Uterus (tissue), 4 donors: ENCODE results near the gene COL23A1. TPM values are rescaled to one million over a fixed set of nuclear protein-coding genes. Genes with fewer than 3 reads are reported as not detected.

Experiments
- DNase-seq, 2 donors: peaks; one replicate each; pipeline ENCODE4 v3.0.0-alpha.2; 2019 to 2020
- H3K27ac ChIP-seq, 2 donors: fragments of 200-600 bp; sonication (generic); 1 replicate in 1 of 2; 2 replicates in 1 of 2; pipeline ENCODE4 v1.5.1; 2016 to 2018
- H3K27me3 ChIP-seq, 2 donors: fragments of 200-600 bp; sonication (generic); one replicate each; pipeline ENCODE4 v1.5.1; 2018 to 2019; ENCODE audit warnings: control low read depth in 1 of 2
- H3K36me3 ChIP-seq, 2 donors: fragments of 200-600 bp; sonication (generic); one replicate each; pipeline ENCODE4 v1.5.1; 2019; ENCODE audit warnings: control low read depth in 1 of 2
- H3K4me1 ChIP-seq, 2 donors: fragments of 200-600 bp; sonication (generic); one replicate each; pipeline ENCODE4 v1.5.1; 2018 to 2019; ENCODE audit warnings: control low read depth in 1 of 2
- H3K4me3 ChIP-seq, 2 donors: fragments of 200-600 bp; sonication (generic); 1 replicate in 1 of 2; 2 replicates in 1 of 2; pipeline ENCODE4 v1.5.1; 2018 to 2019; ENCODE audit warnings: mild to moderate bottlenecking in 1 of 2
- H3K9me3 ChIP-seq, 2 donors: fragments of 200-600 bp; sonication (generic); one replicate each; pipeline ENCODE4 v1.5.1; 2019; ENCODE audit warnings: control low read depth in 1 of 2
- POLR2A ChIP-seq, 2 donors: fragments of 450-650 bp; IDR thresholded peaks; one replicate each; pipeline ENCODE4 v1.6.1; 2016; ENCODE audit warnings: antibody characterized with exemption in 2 of 2, mild to moderate bottlenecking in 1 of 2, moderate library complexity in 1 of 2
- intact Hi-C: fragments of 100-400 bp; cut with DNase I; formaldehyde crosslinking; loops from one replicate; pipeline ENCODE4 v1.15.1; 2023; ENCODE audit warnings: low total_unique reads
- total RNA-seq, 4 donors: library from RNA; depleted of rRNA in 3 of 4; stranded (reverse); fragments of >200 nt in 3 of 4; gene quantifications; one replicate each; pipeline versions ENCODE4 v1.1.0 to v1.2.4, GENCODE V29; 2014 to 2023
- TF ChIP-seq, protein P1 (sequence below), 4 experiments: fragments of 200-600 bp in 2 of 4; fragments of 450-650 bp in 2 of 4; sonication (generic) in 2 of 4; IDR thresholded peaks; one replicate each; pipeline ENCODE4 v1.5.1; 2016 to 2019; ENCODE audit warnings: antibody characterized with exemption in 4 of 4, mild to moderate bottlenecking in 2 of 4, moderate library complexity in 1 of 4
- donor health status: DM: yes; HTN: yes; CAD: no.

The COL23A1 gene
- total RNA-seq: 1 to 10 TPM in 2 of 4 donors, under 1 TPM in 1, not detected in 1; 0.85 to 7.6 (median 2.0) TPM

DNA sequence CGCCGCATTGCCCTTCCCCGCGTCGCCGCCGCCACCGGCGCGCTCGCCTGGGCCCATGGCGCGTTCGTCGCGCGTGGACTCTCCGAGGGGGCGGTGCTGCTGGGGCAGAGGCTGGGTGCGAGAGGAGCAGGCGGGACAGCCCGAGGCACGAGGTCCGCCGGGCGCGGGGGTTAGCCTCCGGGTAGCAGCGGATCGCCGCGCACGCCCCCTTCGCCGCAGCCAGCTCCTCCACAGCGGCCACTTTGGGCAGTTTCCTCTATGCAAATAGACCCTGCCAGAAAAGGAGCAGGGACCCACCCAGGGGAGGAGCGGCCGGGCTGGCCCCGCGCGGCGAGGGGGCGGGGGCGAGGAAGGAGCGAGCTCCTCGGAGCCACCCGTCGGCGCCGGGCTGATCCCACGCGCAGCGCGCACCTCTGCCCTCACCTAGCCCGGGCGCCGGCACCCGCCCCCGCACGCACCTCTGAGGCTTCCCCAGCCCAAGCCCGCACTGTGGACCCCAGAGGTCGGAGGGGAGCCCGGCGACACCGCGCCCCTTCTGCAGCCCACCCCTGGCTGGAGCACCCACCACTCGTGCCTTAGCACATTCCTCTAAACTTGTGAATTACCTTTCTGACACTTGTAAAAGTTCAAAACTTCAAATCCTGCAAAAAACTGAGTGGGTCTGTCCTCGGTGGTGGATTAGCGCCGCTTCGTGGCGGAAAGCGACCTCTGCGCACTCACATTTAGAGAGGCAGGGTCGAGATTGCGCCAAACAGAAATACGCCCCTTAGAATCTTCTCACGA, at the start of gene COL23A1:
TSS of gene COL23A1 (minus strand) at position 253 of the 783 bp plus-strand sequence.
- no peak for TF ChIP-seq POLR2A (IDR thresholded peaks at IDR 0.05)
- TF ChIP-seq, protein P1, sequence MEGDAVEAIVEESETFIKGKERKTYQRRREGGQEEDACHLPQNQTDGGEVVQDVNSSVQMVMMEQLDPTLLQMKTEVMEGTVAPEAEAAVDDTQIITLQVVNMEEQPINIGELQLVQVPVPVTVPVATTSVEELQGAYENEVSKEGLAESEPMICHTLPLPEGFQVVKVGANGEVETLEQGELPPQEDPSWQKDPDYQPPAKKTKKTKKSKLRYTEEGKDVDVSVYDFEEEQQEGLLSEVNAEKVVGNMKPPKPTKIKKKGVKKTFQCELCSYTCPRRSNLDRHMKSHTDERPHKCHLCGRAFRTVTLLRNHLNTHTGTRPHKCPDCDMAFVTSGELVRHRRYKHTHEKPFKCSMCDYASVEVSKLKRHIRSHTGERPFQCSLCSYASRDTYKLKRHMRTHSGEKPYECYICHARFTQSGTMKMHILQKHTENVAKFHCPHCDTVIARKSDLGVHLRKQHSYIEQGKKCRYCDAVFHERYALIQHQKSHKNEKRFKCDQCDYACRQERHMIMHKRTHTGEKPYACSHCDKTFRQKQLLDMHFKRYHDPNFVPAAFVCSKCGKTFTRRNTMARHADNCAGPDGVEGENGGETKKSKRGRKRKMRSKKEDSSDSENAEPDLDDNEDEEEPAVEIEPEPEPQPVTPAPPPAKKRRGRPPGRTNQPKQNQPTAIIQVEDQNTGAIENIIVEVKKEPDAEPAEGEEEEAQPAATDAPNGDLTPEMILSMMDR (IDR thresholded peaks at IDR 0.05): peak; percentile 27 to 57 (median 48)
- intact Hi-C loops: no loop called here
- peak; percentile 30 to 33 for DNase-seq
- H3K9me3 ChIP-seq: peaks cover 0 to 5% of the 10 kb centered on the region in 2 donors
- no peak within 1 kb of the TSS for H3K27ac ChIP-seq
- H3K36me3 ChIP-seq: no peaks in the 10 kb centered on the region
- H3K4me1 ChIP-seq: no peaks in the 10 kb centered on the region
- no peaks in the 10 kb centered on the region for H3K27me3 ChIP-seq
- H3K4me3 ChIP-seq: peak within 1 kb of the TSS; percentile 15 to 24

DNA sequence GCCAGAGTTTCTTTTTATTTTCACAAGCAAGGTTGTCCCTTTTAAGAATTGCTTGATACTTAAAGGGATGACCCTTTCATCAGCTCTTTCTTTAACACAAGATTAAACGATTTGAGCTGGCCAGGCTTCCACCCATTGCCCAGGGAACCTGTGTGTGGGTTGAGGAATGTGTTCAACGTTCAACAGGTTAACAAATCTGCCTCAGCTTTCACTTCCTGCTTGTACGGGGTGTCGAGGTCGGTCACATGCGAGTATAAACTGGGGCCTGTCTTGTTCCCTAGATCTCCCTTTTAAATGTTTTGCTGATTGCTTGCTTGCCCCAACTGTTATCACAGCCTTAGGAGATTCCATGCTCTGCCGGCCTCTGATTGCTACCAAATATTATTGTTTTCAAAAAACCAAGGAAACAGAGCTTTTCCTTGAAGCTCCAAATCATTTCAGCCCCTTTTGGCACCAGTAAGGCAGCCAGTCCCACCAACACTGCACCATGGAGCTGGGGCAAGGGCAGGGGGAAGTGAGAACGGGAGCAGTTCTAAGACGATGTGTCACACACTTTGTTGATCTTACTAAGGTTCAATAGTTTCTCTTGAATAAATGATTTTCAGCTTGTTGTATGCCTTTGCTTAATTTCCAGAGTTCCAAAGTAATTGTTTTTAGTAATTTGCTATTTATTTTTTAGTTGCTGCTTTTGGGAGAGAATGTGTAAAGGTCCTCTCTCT, 47.3 kb upstream of the COL23A1 start:
- no peak for DNase-seq
- H3K4me3 ChIP-seq: no peak overlapping the region
- H3K27me3 ChIP-seq: no peaks in the 10 kb centered on the region
- no peaks in the 10 kb centered on the region for H3K4me1 ChIP-seq
- no peaks in the 10 kb centered on the region for H3K36me3 ChIP-seq
- intact Hi-C loops: no loop called here
- TF ChIP-seq POLR2A (IDR thresholded peaks at IDR 0.05): no peak
- TF ChIP-seq, protein P1 (IDR thresholded peaks at IDR 0.05): no peak
- H3K9me3 ChIP-seq: no peaks in the 10 kb centered on the region
- H3K27ac ChIP-seq: no peak overlapping the region

DNA sequence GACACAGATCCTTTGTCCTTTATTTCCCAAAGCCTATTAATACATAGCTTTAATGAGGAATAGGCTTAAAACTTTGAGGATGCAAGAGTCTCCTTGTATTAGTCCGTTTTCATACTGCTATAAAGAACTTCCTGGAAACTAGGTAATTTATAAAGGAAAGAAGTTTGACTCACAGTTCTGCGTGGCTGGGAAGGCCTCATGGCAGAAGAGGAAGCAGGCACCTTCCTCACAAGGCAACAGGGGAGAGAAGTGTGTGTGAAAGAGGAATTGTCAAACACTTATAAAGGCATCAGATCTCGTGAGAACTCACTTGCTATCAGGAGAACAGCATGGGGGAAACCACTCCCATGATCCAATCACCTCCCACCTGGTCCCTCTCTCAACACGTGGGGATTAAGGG, 42.1 kb upstream of the COL23A1 start:
- Histone ChIP-seq H3K9me3 (no peaks in the 10 kb centered on the region), H3K4me3 (no peak overlapping the region), H3K27ac (no peak overlapping the region), H3K4me1 (no peaks in the 10 kb centered on the region), H3K27me3 (no peaks in the 10 kb centered on the region), H3K36me3 (no peaks in the 10 kb centered on the region)
- intact Hi-C loops: no loop called here
- no peak for DNase-seq
- no peak for TF ChIP-seq POLR2A (IDR thresholded peaks at IDR 0.05)
- TF ChIP-seq, protein P1 (IDR thresholded peaks at IDR 0.05): no peak

DNA sequence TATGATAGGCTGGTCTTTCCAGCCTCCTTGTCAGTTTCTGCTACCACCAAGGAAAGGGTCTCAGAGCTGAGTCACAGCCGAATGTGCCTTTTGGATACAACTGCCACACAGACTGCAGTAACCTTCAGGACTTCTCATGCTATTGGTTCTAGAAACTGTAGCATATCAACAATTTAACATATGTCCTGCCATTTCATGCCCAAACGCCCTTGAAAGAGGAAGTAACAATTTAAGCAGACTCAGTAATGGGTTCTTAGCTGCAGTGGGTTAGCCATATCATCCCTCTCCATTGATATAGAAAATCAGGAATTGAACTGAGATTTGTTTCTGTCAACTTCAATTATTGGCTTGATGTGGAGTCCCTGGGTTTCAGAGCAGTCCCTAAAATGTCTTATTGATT, 40.8 kb upstream of the COL23A1 start:
- H3K27me3 ChIP-seq: no peaks in the 10 kb centered on the region
- H3K36me3 ChIP-seq: no peaks in the 10 kb centered on the region
- H3K9me3 ChIP-seq: no peaks in the 10 kb centered on the region
- no peaks in the 10 kb centered on the region for H3K4me1 ChIP-seq
- no peak for DNase-seq
- H3K27ac ChIP-seq: no peak overlapping the region
- intact Hi-C loops: no loop called here
- TF ChIP-seq POLR2A (IDR thresholded peaks at IDR 0.05): no peak
- TF ChIP-seq, protein P1 (IDR thresholded peaks at IDR 0.05): no peak
- H3K4me3 ChIP-seq: no peak overlapping the region

DNA sequence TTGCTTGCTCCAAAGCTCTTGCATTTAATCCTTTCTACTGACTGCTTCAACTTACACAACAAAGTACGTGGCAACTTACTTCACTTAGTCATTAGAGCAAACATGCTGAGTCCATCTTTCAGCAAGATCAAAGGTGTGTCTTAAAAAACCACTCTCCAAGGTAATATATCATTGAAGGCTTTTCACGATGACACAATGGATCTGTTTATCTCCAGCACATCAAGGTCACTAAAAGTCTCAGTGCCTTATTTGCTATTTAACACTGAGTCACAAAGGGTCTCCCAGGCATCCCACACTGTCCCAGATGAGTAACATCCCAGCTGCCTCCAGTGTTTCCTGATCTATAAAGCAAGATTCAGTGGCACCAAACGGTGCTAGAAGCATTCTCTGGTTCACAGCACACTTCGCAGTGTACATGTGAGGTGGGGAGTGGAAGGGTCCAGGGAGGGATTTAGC, 40.3 kb upstream of the COL23A1 start:
- H3K4me1 ChIP-seq: no peaks in the 10 kb centered on the region
- intact Hi-C loops: no loop called here
- H3K27me3 ChIP-seq: no peaks in the 10 kb centered on the region
- DNase-seq: no peak
- no peaks in the 10 kb centered on the region for H3K36me3 ChIP-seq
- H3K9me3 ChIP-seq: no peaks in the 10 kb centered on the region
- TF ChIP-seq, protein P1 (IDR thresholded peaks at IDR 0.05): no peak
- no peak for TF ChIP-seq POLR2A (IDR thresholded peaks at IDR 0.05)
- H3K27ac ChIP-seq: no peak overlapping the region
- no peak overlapping the region for H3K4me3 ChIP-seq
